Dermis microvascular lymphatic vessel endothelial cell (primary cell): ENCODE measurements around the gene EHBP1. TPM values are rescaled to one million over a fixed set of nuclear protein-coding genes. Genes with fewer than 3 reads are reported as not detected.
"Not testable (repeated sequence)": the region's sequence is repeated elsewhere in the genome, so short reads cannot be mapped to it uniquely, and the experiment has no call there.

Experiments used
- DNase-seq, 2 donors: peaks; one replicate each; pipeline versions ENCODE4 v3.0.0 to v3.0.0-alpha.2; 2010; ENCODE audit warnings: low read depth in 2 of 2
- total RNA-seq: library from RNA; depleted of rRNA; stranded (reverse); fragments of >200 nt; gene quantifications from 2 replicates; pipeline ENCODE4 v1.2.1, GENCODE V29; 2014

EHBP1 gene
- total RNA-seq, 1 donor from 2014 or later: 13.1 TPM

GRCh38 chr2:63012541-63012940, 307.0 kb downstream of the EHBP1 start:
- no peak for DNase-seq

GRCh38 chr2:63013438-63013837, 307.9 kb downstream of the EHBP1 start:
- no peak for DNase-seq

- no peak for DNase-seq
Observed at GRCh38 chr2:63015389-63015788, 309.9 kb downstream of the EHBP1 start.

GRCh38 chr2:63018439-63018838, 312.9 kb downstream of the EHBP1 start:
- DNase-seq: no peak

- DNase-seq: not testable (repeated sequence)
Observed at GRCh38 chr2:63019686-63020085, 314.2 kb downstream of the EHBP1 start.

- peak; percentile 55 to 72 for DNase-seq
Observed at GRCh38 chr2:63023444-63023843, 317.9 kb downstream of the EHBP1 start.

GRCh38 chr2:63027220-63027619, 321.7 kb downstream of the EHBP1 start:
- DNase-seq: no peak

- DNase-seq: peak; percentile 96 to 97
Observed at GRCh38 chr2:63029058-63029457, 323.5 kb downstream of the EHBP1 start.

- DNase-seq: no peak
Observed at GRCh38 chr2:63034526-63034925, 329.0 kb downstream of the EHBP1 start.

GRCh38 chr2:63035169-63035568, 329.7 kb downstream of the EHBP1 start:
- peak in 1 of 2 donors; percentile 69 for DNase-seq

- no peak for DNase-seq
Observed at GRCh38 chr2:63035660-63036059, 330.1 kb downstream of the EHBP1 start.

GRCh38 chr2:63038034-63038433, 332.5 kb downstream of the EHBP1 start:
- DNase-seq: no peak

GRCh38 chr2:63040586-63040985, 335.1 kb downstream of the EHBP1 start:
- no peak for DNase-seq

- DNase-seq: no peak
Observed at GRCh38 chr2:63041592-63041991, 336.1 kb downstream of the EHBP1 start.

- no peak for DNase-seq
Observed at GRCh38 chr2:63044362-63045327, 339.1 kb downstream of the EHBP1 start.

GRCh38 chr2:63046552-63046951, 341.0 kb downstream of the EHBP1 start:
- DNase-seq: no peak

GRCh38 chr2:63046961-63047320, 341.4 kb downstream of the EHBP1 start:
- no peak for DNase-seq

GRCh38 chr2:63047321-63048279, 342.1 kb downstream of the EHBP1 start:
- no peak for DNase-seq

- DNase-seq: no peak
Observed at GRCh38 chr2:63048367-63049171, 343.1 kb downstream of the EHBP1 start.

GRCh38 chr2:63049211-63049969, 343.9 kb downstream of the EHBP1 start:
- no peak for DNase-seq

- DNase-seq: no peak
Observed at GRCh38 chr2:63049970-63050333, 344.4 kb downstream of the EHBP1 start.
